Measurements from ENCODE around the gene ACTN3.

Gene ACTN3

DNA sequence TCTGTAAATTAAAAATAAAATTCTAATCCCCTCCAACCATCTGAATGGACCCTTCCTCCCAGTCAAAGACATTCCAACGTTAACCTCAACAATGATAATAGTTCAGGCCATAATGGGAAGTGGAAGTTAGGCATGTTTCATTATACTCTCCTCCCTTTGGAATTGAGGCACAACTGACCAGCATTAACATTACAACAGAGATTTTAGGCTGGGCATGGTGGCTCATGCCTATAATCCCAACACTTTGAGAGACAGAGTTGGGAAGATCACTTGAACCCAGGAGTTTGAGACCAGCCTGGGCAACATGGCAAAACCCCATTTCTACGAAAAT, 24.1 kb downstream of the ACTN3 start:
- H3K79me2 ChIP-seq (ENCODE audit: insufficient read depth, low read length) = no peaks in the 10 kb centered on the region
- no peak overlapping the region for H3K4me2 ChIP-seq (ENCODE audit: low read depth, low read length, poor library complexity, severe bottlenecking)
- H3K9me3 ChIP-seq (ENCODE audit: insufficient read depth, low read depth, low read length) = no peaks in the 10 kb centered on the region
- no peaks in the 10 kb centered on the region for H4K20me1 ChIP-seq (ENCODE audit: insufficient read depth, low read length, poor library complexity, severe bottlenecking)
- H3F3A ChIP-seq (ENCODE audit: low read depth) = no peaks in the 10 kb centered on the region
- peaks cover 2% of the 10 kb centered on the region for H3K4me1 ChIP-seq (ENCODE audit: insufficient read depth, low read length, poor library complexity, severe bottlenecking)
- no peak overlapping the region for H3K4me3 ChIP-seq (ENCODE audit: low read length, poor library complexity, severe bottlenecking)
- no peak overlapping the region for H3K9ac ChIP-seq (ENCODE audit: low read depth, low read length, poor library complexity, severe bottlenecking)
- TF ChIP-seq EZH2phosphoT487 (IDR thresholded peaks at IDR 0.05; ENCODE audit: borderline replicate concordance) = no peak
- no peak for TF ChIP-seq CTCF (conservative IDR thresholded peaks at IDR 0.05; ENCODE audit: low read length)
- no peaks in the 10 kb centered on the region for H3K27me3 ChIP-seq (ENCODE audit: insufficient read depth, low read length, poor library complexity, severe bottlenecking)
- no peaks in the 10 kb centered on the region for H3K36me3 ChIP-seq (ENCODE audit: insufficient read depth, low read length)
- no peak overlapping the region for H2AFZ ChIP-seq (ENCODE audit: low read length)
- no peaks in the 10 kb centered on the region for H3K9me2 ChIP-seq (replicated peaks; ENCODE audit: low read depth, low read length)

DNA sequence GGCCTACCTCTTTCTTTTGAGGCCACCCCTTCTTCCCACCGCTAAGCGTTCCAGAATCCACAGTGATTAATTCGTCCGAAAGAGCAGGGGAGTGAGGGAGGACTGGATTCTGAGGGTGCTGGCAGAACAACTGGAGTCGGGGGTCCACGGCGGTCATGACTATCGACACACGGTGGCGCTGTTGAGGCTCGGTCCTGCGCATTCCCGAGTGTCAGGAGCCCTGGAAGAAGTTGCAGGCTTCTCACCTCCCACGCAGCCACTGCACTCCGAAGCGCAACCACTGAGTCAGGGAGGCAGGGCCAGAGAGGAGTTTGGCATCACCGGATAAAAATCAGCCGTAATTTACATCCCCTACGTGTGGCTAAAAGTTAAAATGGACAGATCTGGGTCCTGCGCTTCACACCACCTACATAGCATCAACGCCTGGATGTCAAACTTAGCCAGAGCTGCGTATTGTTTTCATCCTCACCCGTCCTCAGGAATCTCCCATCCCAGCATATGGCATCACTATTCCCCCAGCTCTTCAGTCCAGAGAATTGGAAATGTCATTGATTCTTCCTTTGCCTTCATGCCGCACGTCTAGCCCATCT, 32.4 kb downstream of the ACTN3 start:
- Histone ChIP-seq H3K79me2 (ENCODE audit: insufficient read depth, low read length) (no peaks in the 10 kb centered on the region), H3K9me2 (replicated peaks; ENCODE audit: low read depth, low read length) (no peaks in the 10 kb centered on the region), H3K4me2 (ENCODE audit: low read depth, low read length, poor library complexity, severe bottlenecking) (no peak overlapping the region), H3K4me3 (ENCODE audit: low read length, poor library complexity, severe bottlenecking) (no peak overlapping the region), H2AFZ (ENCODE audit: low read length) (peak overlapping the region; percentile 49; the same call in 1 of the 2 replicates), H3K27me3 (ENCODE audit: insufficient read depth, low read length, poor library complexity, severe bottlenecking) (no peaks in the 10 kb centered on the region), H3K36me3 (ENCODE audit: insufficient read depth, low read length) (no peaks in the 10 kb centered on the region), H3K9ac (ENCODE audit: low read depth, low read length, poor library complexity, severe bottlenecking) (no peak overlapping the region), H3K4me1 (ENCODE audit: insufficient read depth, low read length, poor library complexity, severe bottlenecking) (no peaks in the 10 kb centered on the region), H4K20me1 (ENCODE audit: insufficient read depth, low read length, poor library complexity, severe bottlenecking) (no peaks in the 10 kb centered on the region), H3K9me3 (ENCODE audit: insufficient read depth, low read depth, low read length) (no peaks in the 10 kb centered on the region; the same call in 1 of the 2 replicates), H3F3A (ENCODE audit: low read depth) (no peaks in the 10 kb centered on the region)
- TF ChIP-seq CTCF (conservative IDR thresholded peaks at IDR 0.05; ENCODE audit: low read length) (peak; percentile 86), EZH2phosphoT487 (IDR thresholded peaks at IDR 0.05; ENCODE audit: borderline replicate concordance) (no peak)

DNA sequence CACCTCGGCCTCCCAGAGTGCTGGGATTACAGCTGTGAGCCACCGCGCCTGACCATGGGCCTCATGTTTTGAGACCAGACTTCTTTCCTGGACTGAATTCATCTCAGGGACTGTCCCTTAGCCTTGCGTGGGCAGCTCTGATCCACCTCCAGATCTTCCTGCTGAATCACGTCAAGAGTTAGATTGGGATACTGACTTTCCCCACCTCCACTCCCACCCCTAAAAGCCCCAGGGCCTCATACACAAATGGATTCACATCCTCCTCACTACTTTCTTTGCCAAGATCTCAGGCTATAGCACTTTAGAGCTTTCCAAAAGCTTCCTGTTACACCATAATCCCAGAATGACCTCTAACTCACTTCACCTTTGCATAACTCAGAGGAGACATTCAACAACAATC, 34.1 kb downstream of the ACTN3 start:
- Histone ChIP-seq H3K4me2 (ENCODE audit: low read depth, low read length, poor library complexity, severe bottlenecking) (no peak overlapping the region), H3K9me2 (replicated peaks; ENCODE audit: low read depth, low read length) (no peaks in the 10 kb centered on the region), H2AFZ (ENCODE audit: low read length) (no peak overlapping the region), H3K4me3 (ENCODE audit: low read length, poor library complexity, severe bottlenecking) (no peak overlapping the region), H3K9me3 (ENCODE audit: insufficient read depth, low read depth, low read length) (no peaks in the 10 kb centered on the region; the same call in 1 of the 2 replicates), H3K27me3 (ENCODE audit: insufficient read depth, low read length, poor library complexity, severe bottlenecking) (no peaks in the 10 kb centered on the region), H4K20me1 (ENCODE audit: insufficient read depth, low read length, poor library complexity, severe bottlenecking) (no peaks in the 10 kb centered on the region), H3K9ac (ENCODE audit: low read depth, low read length, poor library complexity, severe bottlenecking) (no peak overlapping the region), H3K79me2 (ENCODE audit: insufficient read depth, low read length) (no peaks in the 10 kb centered on the region), H3K36me3 (ENCODE audit: insufficient read depth, low read length) (no peaks in the 10 kb centered on the region), H3F3A (ENCODE audit: low read depth) (no peaks in the 10 kb centered on the region), H3K4me1 (ENCODE audit: insufficient read depth, low read length, poor library complexity, severe bottlenecking) (no peaks in the 10 kb centered on the region)
- TF ChIP-seq CTCF (conservative IDR thresholded peaks at IDR 0.05; ENCODE audit: low read length) = no peak
- no peak for TF ChIP-seq EZH2phosphoT487 (IDR thresholded peaks at IDR 0.05; ENCODE audit: borderline replicate concordance)
